GM23338 (cell line): ENCODE measurements around the gene ONECUT1. TPM values are rescaled to one million over a fixed set of nuclear protein-coding genes. Genes with fewer than 3 reads are reported as not detected.
A peak's percentile ranks its signal among the peaks of the same experiment; 100 is the strongest.

Source experiments
- ATAC-seq: fragments of 200-7000 bp; cut with Tn5 transposase; 3 replicates; pipeline ENCODE4 v1.9.1; 2020
- DNase-seq: peaks from one replicate; pipeline ENCODE4 v3.0.0-alpha.2; 2015; ENCODE audit warnings: low spot score
- H2AFZ ChIP-seq: fragments of 200-600 bp; sonication (generic); 2 replicates; pipeline ENCODE4 v1.8.0; 2016; ENCODE audit warnings: antibody characterized with exemption, mild to moderate bottlenecking, moderate library complexity
- H3F3A ChIP-seq: fragments of 200-600 bp; sonication (generic); replicated peaks from 2 replicates; pipeline ENCODE4 v1.8.0; 2017; ENCODE audit warnings: antibody characterized with exemption, mixed run types, low read depth
- H3K27ac ChIP-seq: fragments of 200-600 bp; sonication (generic); 2 replicates; pipeline ENCODE4 v1.6.1; 2016; ENCODE audit warnings: low read depth
- H3K27me3 ChIP-seq: fragments of 200-600 bp; sonication (generic); 2 replicates; pipeline ENCODE4 v1.8.0; 2016; ENCODE audit warnings: mild to moderate bottlenecking, mixed run types, moderate library complexity; ENCODE audit not compliant: insufficient read depth
- H3K36me3 ChIP-seq: fragments of 200-600 bp; sonication (generic); 2 replicates; pipeline ENCODE4 v1.8.0; 2016; ENCODE audit warnings: mild to moderate bottlenecking; ENCODE audit not compliant: insufficient read depth
- H3K4me1 ChIP-seq: fragments of 200-600 bp; sonication (generic); 2 replicates; pipeline ENCODE4 v1.8.0; 2016; ENCODE audit warnings: mild to moderate bottlenecking, moderate library complexity; ENCODE audit not compliant: insufficient read depth
- H3K4me2 ChIP-seq: fragments of 200-600 bp; sonication (generic); 2 replicates; pipeline ENCODE4 v1.7.1; 2017; ENCODE audit warnings: mixed run types
- H3K4me3 ChIP-seq: fragments of 200-600 bp; sonication (generic); 2 replicates; pipeline ENCODE4 v1.6.1; 2016; ENCODE audit warnings: mixed run types
- H3K79me2 ChIP-seq: fragments of 200-600 bp; sonication (generic); replicated peaks from 2 replicates; pipeline ENCODE4 v1.8.0; 2017; ENCODE audit warnings: mild to moderate bottlenecking; ENCODE audit not compliant: insufficient read depth
- H3K9me2 ChIP-seq: fragments of 200-600 bp; sonication (generic); 2 replicates; pipeline ENCODE4 v1.8.0; 2017; ENCODE audit not compliant: insufficient read depth
- H4K20me1 ChIP-seq: fragments of 200-600 bp; sonication (generic); replicated peaks from 2 replicates; pipeline ENCODE4 v1.8.0; 2017; ENCODE audit warnings: mild to moderate bottlenecking; ENCODE audit not compliant: insufficient read depth
- H3K27ac Mint-ChIP-seq: 2 replicates; pipeline ENCODE4 v1.8.0; 2020; ENCODE audit warnings: inconsistent platforms, mild to moderate bottlenecking, moderate library complexity, mixed read lengths
- H3K27me3 Mint-ChIP-seq: 3 replicates; pipeline ENCODE4 v1.8.0; 2022; ENCODE audit warnings: low read depth, mild to moderate bottlenecking, moderate library complexity, mixed read lengths, inconsistent platforms; ENCODE audit not compliant: insufficient read depth, poor library complexity
- H3K36me3 Mint-ChIP-seq: 3 replicates; pipeline ENCODE4 v1.8.0; 2021; ENCODE audit warnings: low read depth, mild to moderate bottlenecking, inconsistent platforms, moderate library complexity, mixed read lengths
- H3K4me1 Mint-ChIP-seq: 3 replicates; pipeline ENCODE4 v1.8.0; 2020; ENCODE audit warnings: mild to moderate bottlenecking, inconsistent platforms, mixed read lengths
- H3K4me3 Mint-ChIP-seq: 3 replicates; pipeline ENCODE4 v1.8.0; 2021; ENCODE audit warnings: moderate library complexity, mild to moderate bottlenecking, inconsistent platforms, mixed read lengths
- H3K9me3 Mint-ChIP-seq: 3 replicates; pipeline ENCODE4 v1.8.0; 2020; ENCODE audit warnings: moderate library complexity, mild to moderate bottlenecking, inconsistent platforms, mixed read lengths
- CREB1 ChIP-seq: fragments of 250-450 bp; sonication (Bioruptor Pico); IDR thresholded peaks from 2 replicates; pipeline ENCODE4 v1.5.0; 2020; ENCODE audit warnings: low read depth, mild to moderate bottlenecking, moderate library complexity
- CTCF ChIP-seq, 2 experiments: fragments of 200-600 bp in 1 of 2; sonication (generic) in 1 of 2; conservative IDR thresholded peaks; 2 replicates each; pipeline versions ENCODE4 v1.5.1 to v1.6.1; 2016 to 2017; ENCODE audit warnings: antibody characterized with exemption in 2 of 2, low read depth in 2 of 2, mild to moderate bottlenecking in 2 of 2, moderate library complexity in 1 of 2
- EZH2 ChIP-seq: fragments of 200-600 bp; sonication (generic); IDR thresholded peaks from one replicate; pipeline ENCODE4 v1.8.0; 2017; ENCODE audit warnings: antibody characterized with exemption, mild to moderate bottlenecking, low read depth; ENCODE audit not compliant: unreplicated experiment
- EZH2phosphoT487 ChIP-seq: fragments of 200-600 bp; sonication (generic); IDR thresholded peaks from one replicate; pipeline ENCODE4 v1.8.1; 2018; ENCODE audit warnings: antibody characterized with exemption; ENCODE audit not compliant: unreplicated experiment
- NANOG ChIP-seq: IDR thresholded peaks from 2 replicates; pipeline ENCODE4 v1.6.1; 2016; ENCODE audit warnings: antibody characterized with exemption, borderline replicate concordance
- POLR2AphosphoS5 ChIP-seq: IDR thresholded peaks from 2 replicates; pipeline ENCODE4 v1.6.1; 2016; ENCODE audit warnings: antibody characterized with exemption, low read depth
- REST ChIP-seq: IDR thresholded peaks from one replicate; pipeline ENCODE4 v1.6.1; 2018; ENCODE audit warnings: antibody characterized with exemption; ENCODE audit not compliant: unreplicated experiment
- STAT1 ChIP-seq: IDR thresholded peaks from one replicate; pipeline ENCODE4 v1.6.1; 2016; ENCODE audit warnings: antibody characterized with exemption; ENCODE audit not compliant: unreplicated experiment
- ZNF114 ChIP-seq: fragments of 250-450 bp; sonication (Bioruptor Pico); IDR thresholded peaks from 2 replicates; pipeline ENCODE4 v1.5.0; 2020; ENCODE audit warnings: mild to moderate bottlenecking, moderate library complexity
- ZNF331 ChIP-seq: fragments of 250-450 bp; sonication (Bioruptor Pico); IDR thresholded peaks from 2 replicates; pipeline ENCODE4 v1.5.0; 2020; ENCODE audit warnings: low read depth, mild to moderate bottlenecking, moderate library complexity
- polyA plus RNA-seq: library from polyadenylated mRNA; unstranded; fragments of >200 nt; fragmentation: Nextera tagmentation; extraction: Ambion mirVana; gene quantifications from 2 replicates; pipeline ENCODE4 v1.2.1, GENCODE V29; 2016
- total RNA-seq: library from RNA; depleted of rRNA; stranded (reverse); fragments of >200 nt; shearing (Covaris generic); gene quantifications from 2 replicates; pipeline ENCODE4 v1.2.3, GENCODE V29; 2014

Gene ONECUT1
- total and polyA plus RNA-seq, 2 experiments from 2014 or later: 4.3 to 9.4 TPM

DNA sequence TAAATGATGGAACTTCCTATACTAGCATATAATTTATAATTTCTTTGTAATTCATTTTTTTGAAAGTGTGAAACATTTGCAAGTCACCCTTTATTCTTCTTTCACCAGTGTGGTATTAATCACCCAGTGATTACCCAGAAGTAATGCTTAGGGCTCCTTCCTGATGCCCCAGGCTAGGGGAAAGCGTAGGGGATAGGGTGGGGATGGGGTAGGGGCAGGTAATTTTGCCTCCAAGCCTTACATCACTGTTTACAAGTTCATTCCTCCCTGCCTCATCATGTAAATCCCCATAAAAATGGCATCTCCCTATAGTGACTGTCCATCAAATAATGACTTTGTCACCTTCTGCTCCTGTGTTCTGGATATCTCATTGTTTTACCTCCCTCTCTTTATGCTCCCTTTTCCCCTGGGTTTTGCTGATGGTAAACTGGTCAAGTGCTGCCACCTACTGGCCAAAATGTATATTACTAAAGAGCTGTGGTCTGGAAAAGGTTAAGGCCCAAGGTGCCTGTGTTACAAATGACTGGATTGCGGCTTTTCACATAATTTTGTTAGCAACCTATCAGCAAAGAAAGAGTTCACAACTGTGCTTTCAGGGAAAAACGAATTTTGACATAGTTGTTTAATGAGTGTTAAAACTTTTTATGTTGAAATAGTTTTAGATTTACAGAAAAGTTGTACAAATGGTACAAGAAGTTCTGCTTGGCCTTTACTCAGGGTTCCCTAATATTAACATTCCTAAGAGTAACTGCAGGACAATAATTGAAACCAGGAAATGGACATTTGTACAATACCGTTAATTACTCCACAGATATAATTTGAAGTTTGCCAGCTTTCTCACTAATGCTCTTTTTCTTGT, 54.7 kb downstream of the ONECUT1 start:
- Mint-ChIP-seq H3K27me3 (peaks cover 7% of the 10 kb centered on the region), H3K4me3 (no peak overlapping the region), H3K27ac (no peak overlapping the region), H3K36me3 (peaks cover 19% of the 10 kb centered on the region), H3K4me1 (peaks cover 19% of the 10 kb centered on the region), H3K9me3 (peaks cover 21% of the 10 kb centered on the region)
- DNase-seq: peak; percentile 94
- no peak overlapping the region for H3K4me2 ChIP-seq
- peaks cover 14% of the 10 kb centered on the region for H3K4me1 ChIP-seq
- no peaks in the 10 kb centered on the region for H3K9me2 ChIP-seq
- no peaks in the 10 kb centered on the region for H3K79me2 ChIP-seq
- no peak overlapping the region for H3K4me3 ChIP-seq
- no peak overlapping the region for H3K27ac ChIP-seq
- H3K36me3 ChIP-seq: no peaks in the 10 kb centered on the region
- TF ChIP-seq NANOG (no peak), CTCF (conservative IDR thresholded peaks at IDR 0.05; ENCODE audit: low read depth in 2 of 2) (peak; percentile 84 to 94)
- no peaks in the 10 kb centered on the region for H3K27me3 ChIP-seq
- peak; percentile 96 for ATAC-seq
- H2AFZ ChIP-seq: no peak overlapping the region
- H3F3A ChIP-seq: no peaks in the 10 kb centered on the region
- H4K20me1 ChIP-seq: no peaks in the 10 kb centered on the region

GRCh38 chr15:52734329-52734728, 55.8 kb downstream of the ONECUT1 start:
- DNase-seq (no peak), ATAC-seq (no peak)
- Mint-ChIP-seq H3K36me3 (peaks cover 9% of the 10 kb centered on the region), H3K4me3 (no peak overlapping the region), H3K27ac (no peak overlapping the region), H3K27me3 (peaks cover 1% of the 10 kb centered on the region), H3K9me3 (peaks cover 12% of the 10 kb centered on the region), H3K4me1 (peaks cover 23% of the 10 kb centered on the region)
- Histone ChIP-seq H3K4me1 (peaks cover 23% of the 10 kb centered on the region), H3K79me2 (no peaks in the 10 kb centered on the region), H3K9me2 (no peaks in the 10 kb centered on the region), H3K4me2 (no peak overlapping the region), H4K20me1 (no peaks in the 10 kb centered on the region), H3F3A (no peaks in the 10 kb centered on the region), H3K36me3 (no peaks in the 10 kb centered on the region), H2AFZ (no peak overlapping the region), H3K4me3 (no peak overlapping the region), H3K27me3 (no peaks in the 10 kb centered on the region), H3K27ac (no peak overlapping the region)
- TF ChIP-seq REST (no peak), EZH2phosphoT487 (no peak), CTCF (conservative IDR thresholded peaks at IDR 0.05; ENCODE audit: low read depth in 2 of 2) (no peak), EZH2 (no peak), POLR2AphosphoS5 (no peak), ZNF331 (CRISPR knock-in tag) (no peak), CREB1 (no peak), STAT1 (no peak), ZNF114 (no peak)
